ENCODE data around the gene ADGRA3. TPM values are rescaled to one million over a fixed set of nuclear protein-coding genes. Genes with fewer than 3 reads are reported as not detected.
A peak's percentile ranks its signal among the peaks of the same experiment; 100 is the strongest.

Gene ADGRA3
- total RNA-seq, 4 donors from 2014 or later, result 17.1 to 86.4 (median 25.7) TPM

GRCh38 chr4:22490718-22491315 is 25.0 kb downstream of the ADGRA3 start:
- Histone ChIP-seq H3K4me3 (no peak overlapping the region), H3K9me3 (no peaks in the 10 kb centered on the region), H3K27ac (peak overlapping the region in 3 of 4 donors; percentile 14 to 38 (median 35)), H3K36me3 (no peaks in the 10 kb centered on the region), H3K4me1 (peaks cover 49 to 65% of the 10 kb centered on the region in 2 donors), H3K27me3 (no peaks in the 10 kb centered on the region)
- TF ChIP-seq CTCF (IDR thresholded peaks at IDR 0.05 in 4 of 5, conservative IDR thresholded peaks at IDR 0.05 in 1 of 5) (no peak), POLR2A (IDR thresholded peaks at IDR 0.05) (no peak)
- DNase-seq, result no peak
- in situ Hi-C loops (cut with MboI; ENCODE audit: low sequenced_read_pairs in 4 of 4), result no loop called here
- intact Hi-C loops (cut with DNase I; ENCODE audit: low total_unique reads), result no loop called here
- ATAC-seq, result no peak

- peak overlapping the region; percentile 47 to 72 (median 58) for H3K27ac ChIP-seq
These were observed 27.8 kb downstream of the ADGRA3 start for GRCh38 chr4:22488106-22488505.

GRCh38 chr4:22487328-22487727 is 28.5 kb downstream of the ADGRA3 start:
- Histone ChIP-seq H3K4me3 (no peak overlapping the region), H3K4me1 (peaks cover 57 to 68% of the 10 kb centered on the region in 2 donors), H3K27me3 (no peaks in the 10 kb centered on the region), H3K36me3 (no peaks in the 10 kb centered on the region), H3K27ac (peak overlapping the region; percentile 47 to 72 (median 58)), H3K9me3 (no peaks in the 10 kb centered on the region)
- TF ChIP-seq POLR2A (IDR thresholded peaks at IDR 0.05) (no peak), CTCF (IDR thresholded peaks at IDR 0.05 in 4 of 5, conservative IDR thresholded peaks at IDR 0.05 in 1 of 5) (no peak)
- intact Hi-C loops (cut with DNase I; ENCODE audit: low total_unique reads), result no loop called here
- ATAC-seq, result peak; percentile 76 to 81
- in situ Hi-C loops (cut with MboI; ENCODE audit: low sequenced_read_pairs in 4 of 4), result no loop called here
- peak; percentile 15 to 51 for DNase-seq

More at GRCh38 chr4:22488106-22488505, 27.8 kb downstream of the ADGRA3 start:
- no peak overlapping the region for H3K4me3 ChIP-seq
- no peaks in the 10 kb centered on the region for H3K36me3 ChIP-seq
- H3K27me3 ChIP-seq, result no peaks in the 10 kb centered on the region
- TF ChIP-seq CTCF (IDR thresholded peaks at IDR 0.05 in 4 of 5, conservative IDR thresholded peaks at IDR 0.05 in 1 of 5), result no peak
- TF ChIP-seq POLR2A (IDR thresholded peaks at IDR 0.05), result no peak
- H3K4me1 ChIP-seq, result peaks cover 53 to 65% of the 10 kb centered on the region in 2 donors
- ATAC-seq (no peak), DNase-seq (no peak)
- H3K9me3 ChIP-seq, result no peaks in the 10 kb centered on the region
- in situ Hi-C loops (cut with MboI; ENCODE audit: low sequenced_read_pairs in 4 of 4), result no loop called here
- intact Hi-C loops (cut with DNase I; ENCODE audit: low total_unique reads), result no loop called here

- no peak for TF ChIP-seq CTCF (IDR thresholded peaks at IDR 0.05 in 4 of 5, conservative IDR thresholded peaks at IDR 0.05 in 1 of 5)
- no peak for TF ChIP-seq POLR2A (IDR thresholded peaks at IDR 0.05)
- no peaks in the 10 kb centered on the region for H3K27me3 ChIP-seq
- in situ Hi-C loops (cut with MboI; ENCODE audit: low sequenced_read_pairs in 4 of 4) (no loop called here), intact Hi-C loops (cut with DNase I; ENCODE audit: low total_unique reads) (no loop called here)
- H3K27ac ChIP-seq, result peak overlapping the region; percentile 47 to 72 (median 58)
- no peaks in the 10 kb centered on the region for H3K36me3 ChIP-seq
- DNase-seq, result no peak
- ATAC-seq, result no peak
- no peak overlapping the region for H3K4me3 ChIP-seq
- H3K4me1 ChIP-seq, result peaks cover 57 to 62% of the 10 kb centered on the region in 2 donors
- H3K9me3 ChIP-seq, result no peaks in the 10 kb centered on the region
These were observed 29.6 kb downstream of the ADGRA3 start for GRCh38 chr4:22486276-22486675.
